ENCODE data around the gene PPP2R2C.
A peak's percentile ranks its signal among the peaks of the same experiment; 100 is the strongest.

Gene PPP2R2C

DNA sequence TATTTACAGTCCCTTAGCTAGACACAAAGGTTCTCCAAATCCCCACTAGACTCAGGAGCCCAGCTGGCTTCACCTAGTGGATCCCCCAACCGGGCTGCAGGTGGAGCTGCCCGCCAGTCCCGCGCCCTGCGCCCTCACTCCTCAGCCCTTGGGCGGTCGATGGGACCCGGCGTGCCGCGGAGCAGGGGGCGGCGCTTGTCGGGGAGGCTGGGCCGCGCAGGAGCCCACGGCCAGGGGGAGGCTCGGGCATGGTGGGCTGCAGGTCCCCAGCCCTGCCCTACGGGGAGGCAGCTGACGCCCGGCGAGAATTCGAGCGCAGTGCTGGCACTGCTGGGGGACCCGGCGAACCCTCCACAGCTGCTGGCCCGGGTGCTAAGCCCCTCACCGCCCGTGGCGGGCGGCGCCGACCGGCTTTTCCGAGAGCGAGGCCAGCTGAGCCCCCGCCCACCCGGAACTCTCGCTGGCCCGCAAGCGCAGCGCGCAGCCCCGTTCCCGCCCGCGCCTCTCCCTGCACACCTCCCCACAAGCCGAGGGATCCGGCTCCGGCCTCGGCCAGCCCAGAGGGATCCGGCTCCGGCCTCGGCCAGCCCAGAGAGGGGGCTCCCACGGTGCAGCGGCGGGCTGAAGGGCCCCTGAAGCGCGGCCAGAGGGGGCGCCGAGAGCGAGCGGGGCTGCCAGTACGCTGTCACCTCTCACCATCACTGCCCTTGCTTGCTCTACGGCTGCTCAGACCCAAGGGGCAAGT is 163.3 kb downstream of the PPP2R2C start:
- H3K27ac ChIP-seq = peak overlapping the region in 1 of 2 donors; percentile 14
- DNase-seq (ENCODE audit: low spot score) = no peak
- TF ChIP-seq, protein P1, sequence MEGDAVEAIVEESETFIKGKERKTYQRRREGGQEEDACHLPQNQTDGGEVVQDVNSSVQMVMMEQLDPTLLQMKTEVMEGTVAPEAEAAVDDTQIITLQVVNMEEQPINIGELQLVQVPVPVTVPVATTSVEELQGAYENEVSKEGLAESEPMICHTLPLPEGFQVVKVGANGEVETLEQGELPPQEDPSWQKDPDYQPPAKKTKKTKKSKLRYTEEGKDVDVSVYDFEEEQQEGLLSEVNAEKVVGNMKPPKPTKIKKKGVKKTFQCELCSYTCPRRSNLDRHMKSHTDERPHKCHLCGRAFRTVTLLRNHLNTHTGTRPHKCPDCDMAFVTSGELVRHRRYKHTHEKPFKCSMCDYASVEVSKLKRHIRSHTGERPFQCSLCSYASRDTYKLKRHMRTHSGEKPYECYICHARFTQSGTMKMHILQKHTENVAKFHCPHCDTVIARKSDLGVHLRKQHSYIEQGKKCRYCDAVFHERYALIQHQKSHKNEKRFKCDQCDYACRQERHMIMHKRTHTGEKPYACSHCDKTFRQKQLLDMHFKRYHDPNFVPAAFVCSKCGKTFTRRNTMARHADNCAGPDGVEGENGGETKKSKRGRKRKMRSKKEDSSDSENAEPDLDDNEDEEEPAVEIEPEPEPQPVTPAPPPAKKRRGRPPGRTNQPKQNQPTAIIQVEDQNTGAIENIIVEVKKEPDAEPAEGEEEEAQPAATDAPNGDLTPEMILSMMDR (IDR thresholded peaks at IDR 0.05) = no peak
- H3K4me3 ChIP-seq = peak overlapping the region; percentile 72

DNA sequence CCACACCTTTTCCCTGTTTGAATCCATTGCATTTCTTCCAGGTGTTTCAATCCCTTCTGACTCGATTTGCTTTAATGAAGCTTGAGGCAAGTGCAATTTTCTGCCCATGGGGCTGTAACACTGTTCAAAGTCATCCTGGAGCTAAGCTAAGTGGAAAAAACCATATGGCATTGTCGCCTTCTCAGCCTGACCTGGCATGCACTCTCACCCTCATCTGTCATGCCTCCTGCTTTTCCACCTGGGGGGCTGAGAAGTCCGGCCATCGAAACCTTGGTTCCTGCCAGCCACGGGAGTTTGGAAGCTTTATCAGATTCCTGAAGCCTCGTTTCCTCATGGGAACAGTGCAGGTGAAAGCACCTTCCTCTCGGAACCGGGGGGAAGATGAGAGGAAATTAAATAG is 164.5 kb downstream of the PPP2R2C start:
- Histone ChIP-seq H3K4me3 (no peak overlapping the region), H3K27ac (no peak overlapping the region)
- no peak for DNase-seq (ENCODE audit: low spot score)
- TF ChIP-seq, protein P1 (IDR thresholded peaks at IDR 0.05) = no peak

DNA sequence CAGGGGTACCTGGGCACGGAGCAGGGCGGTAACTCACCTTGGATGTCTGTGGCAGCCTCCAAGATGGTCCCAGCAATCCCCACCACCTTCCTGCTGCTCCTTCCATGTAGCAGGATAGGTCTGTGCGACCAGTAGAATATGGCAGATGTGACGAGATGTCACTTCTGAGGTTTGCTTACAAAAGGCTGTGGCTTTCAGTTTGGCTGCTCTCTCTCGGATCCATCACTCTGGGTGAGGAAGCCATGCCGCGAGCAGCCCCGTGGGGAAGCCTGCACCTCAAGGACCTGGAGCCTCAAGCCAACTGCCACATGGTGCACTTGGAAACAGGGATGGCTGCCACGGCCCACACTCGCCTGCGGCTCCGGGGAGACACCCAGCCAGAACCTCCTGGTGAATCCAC is 165.2 kb downstream of the PPP2R2C start:
- DNase-seq (ENCODE audit: low spot score) = no peak
- no peak overlapping the region for H3K27ac ChIP-seq
- no peak overlapping the region for H3K4me3 ChIP-seq
- TF ChIP-seq, protein P1 (IDR thresholded peaks at IDR 0.05) = no peak

DNA sequence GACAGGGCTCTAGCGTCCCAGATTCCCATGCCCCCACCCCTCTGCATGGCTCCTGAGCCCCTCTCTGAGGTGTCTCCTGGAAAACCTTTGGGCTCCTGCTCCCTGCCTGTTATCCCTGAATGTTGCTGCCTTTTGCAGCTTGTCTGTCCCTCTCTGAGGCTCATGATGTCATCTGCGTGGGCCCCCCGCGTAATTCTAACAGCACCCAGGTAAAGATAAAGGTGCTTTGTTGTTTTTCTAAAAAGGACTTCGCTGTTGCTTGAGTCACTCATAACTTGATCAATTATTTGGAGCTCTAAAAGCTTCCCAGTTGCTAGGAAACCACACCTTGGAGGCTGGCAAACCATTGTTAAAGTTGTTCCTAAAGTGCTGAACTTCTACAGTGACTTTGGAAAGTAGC is 166.1 kb downstream of the PPP2R2C start:
- no peak overlapping the region for H3K27ac ChIP-seq
- no peak overlapping the region for H3K4me3 ChIP-seq
- no peak for DNase-seq (ENCODE audit: low spot score)
- TF ChIP-seq, protein P1 (IDR thresholded peaks at IDR 0.05) = no peak

DNA sequence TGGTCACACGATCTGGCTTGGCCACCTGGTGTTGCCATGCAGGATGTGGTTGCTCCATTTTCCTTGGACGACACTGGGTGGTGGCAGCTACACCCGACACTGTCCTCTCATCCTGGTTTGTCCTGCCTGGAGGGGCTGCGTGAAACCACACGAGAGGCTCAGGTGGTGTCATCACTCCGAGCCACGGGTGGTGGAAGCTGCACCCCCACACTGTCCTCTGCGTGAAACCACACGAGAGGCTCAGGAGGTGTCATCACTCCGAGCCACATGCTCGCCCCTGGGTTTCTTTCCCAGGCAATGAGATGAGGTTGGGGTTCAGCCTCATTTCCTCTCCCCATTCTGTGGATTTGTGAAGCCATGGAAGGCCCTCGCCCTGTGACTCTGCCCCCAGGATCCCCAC is 168.5 kb downstream of the PPP2R2C start:
- H3K4me3 ChIP-seq = no peak overlapping the region
- TF ChIP-seq, protein P1 (IDR thresholded peaks at IDR 0.05) = no peak
- no peak overlapping the region for H3K27ac ChIP-seq
- DNase-seq (ENCODE audit: low spot score) = no peak

DNA sequence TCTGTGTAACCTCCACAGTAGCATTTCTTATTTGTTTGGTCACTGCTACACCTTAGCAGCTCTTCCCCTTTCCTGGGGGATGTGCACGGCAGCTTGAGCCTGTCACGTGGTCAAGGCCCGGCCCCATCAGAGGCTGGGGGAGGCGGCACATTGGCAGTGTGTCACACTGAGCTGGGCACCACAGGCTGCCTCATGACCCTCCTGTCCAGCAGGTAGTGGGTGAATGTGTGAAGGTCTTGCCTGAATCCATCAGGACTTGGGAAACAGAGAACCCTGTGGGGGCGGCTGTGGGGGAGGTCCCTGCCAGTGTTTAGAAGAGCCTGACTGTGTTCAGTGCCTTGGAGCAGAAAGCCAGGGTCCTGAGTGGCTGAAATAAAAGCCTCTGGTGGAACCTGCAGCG is 169.5 kb downstream of the PPP2R2C start:
- H3K4me3 ChIP-seq = no peak overlapping the region
- no peak overlapping the region for H3K27ac ChIP-seq
- TF ChIP-seq, protein P1 (IDR thresholded peaks at IDR 0.05) = no peak
- no peak for DNase-seq (ENCODE audit: low spot score)

DNA sequence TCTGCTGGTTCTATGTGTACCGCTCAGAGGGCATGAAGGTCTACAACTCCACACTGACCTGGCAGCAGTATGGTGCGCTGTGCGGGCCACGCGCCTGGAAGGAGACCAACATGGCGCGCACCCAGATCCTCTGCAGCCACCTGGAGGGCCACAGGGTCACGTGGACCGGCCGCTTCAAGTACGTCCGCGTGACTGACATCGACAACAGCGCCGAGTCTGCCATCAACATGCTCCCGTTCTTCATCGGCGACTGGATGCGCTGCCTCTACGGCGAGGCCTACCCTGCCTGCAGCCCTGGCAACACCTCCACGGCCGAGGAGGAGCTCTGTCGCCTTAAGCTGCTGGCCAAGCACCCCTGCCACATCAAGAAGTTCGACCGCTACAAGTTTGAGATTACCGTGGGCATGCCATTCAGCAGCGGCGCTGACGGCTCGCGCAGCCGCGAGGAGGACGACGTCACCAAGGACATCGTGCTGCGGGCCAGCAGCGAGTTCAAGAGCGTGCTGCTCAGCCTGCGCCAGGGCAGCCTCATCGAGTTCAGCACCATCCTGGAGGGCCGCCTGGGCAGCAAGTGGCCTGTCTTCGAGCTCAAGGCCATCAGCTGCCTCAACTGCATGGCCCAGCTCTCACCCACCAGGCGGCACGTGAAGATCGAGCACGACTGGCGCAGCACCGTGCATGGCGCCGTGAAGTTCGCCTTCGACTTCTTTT is 170.5 kb downstream of the PPP2R2C start:
- TF ChIP-seq, protein P1 (IDR thresholded peaks at IDR 0.05) = no peak
- Histone ChIP-seq H3K27ac (no peak overlapping the region), H3K4me3 (no peak overlapping the region)
- DNase-seq (ENCODE audit: low spot score) = no peak
